Measurements from ENCODE around the gene SPRYD4. TPM values are rescaled to one million over a fixed set of nuclear protein-coding genes. Genes with fewer than 3 reads are reported as not detected.
"Not testable (repeated sequence)": the region's sequence is repeated elsewhere in the genome, so short reads cannot be mapped to it uniquely, and the experiment has no call there.

Gene SPRYD4
- total RNA-seq, 2 experiments from 2014 or later, result 3.4 to 3.7 TPM

- H3K27me3 Mint-ChIP-seq, result peaks cover 23% of the 10 kb centered on the region
- H3K4me1 Mint-ChIP-seq; H3K9me3 Mint-ChIP-seq (ENCODE audit: low read depth); H3K36me3 Mint-ChIP-seq; H3K27ac Mint-ChIP-seq; H3K4me3 Mint-ChIP-seq; DNase-seq; ATAC-seq: not testable (repeated sequence)
- CTCF ChIA-PET, result interaction anchor here (0.8 to 4.5 kb wide), 34 partner anchors 10 to 488 kb away, joined by 3 to 43 read pairs (median 5); partner anchors contain the start of gene PTGES3
These were observed 45.6 kb downstream of the SPRYD4 start for GRCh38 chr12:56514014-56514318.

- Mint-ChIP-seq H3K27ac (no peak overlapping the region), H3K4me1 (peaks cover 32% of the 10 kb centered on the region), H3K4me3 (no peak overlapping the region), H3K36me3 (no peaks in the 10 kb centered on the region), H3K9me3 (ENCODE audit: low read depth) (no peaks in the 10 kb centered on the region), H3K27me3 (peaks cover 4% of the 10 kb centered on the region)
- no peak for ATAC-seq
- no peak for DNase-seq
- CTCF ChIA-PET, result no interaction called here
These were observed 49.5 kb downstream of the SPRYD4 start for GRCh38 chr12:56517854-56518253.

GRCh38 chr12:56518570-56518969 lies 50.2 kb downstream of the SPRYD4 start:
- Mint-ChIP-seq H3K27ac (no peak overlapping the region), H3K9me3 (ENCODE audit: low read depth) (no peaks in the 10 kb centered on the region), H3K4me3 (no peak overlapping the region), H3K36me3 (no peaks in the 10 kb centered on the region), H3K4me1 (peaks cover 34% of the 10 kb centered on the region), H3K27me3 (peaks cover 4% of the 10 kb centered on the region)
- ATAC-seq, result no peak
- DNase-seq, result no peak
- CTCF ChIA-PET, result no interaction called here

GRCh38 chr12:56520048-56520447 lies 51.7 kb downstream of the SPRYD4 start:
- CTCF ChIA-PET, result interaction anchor here (2.1 to 3.2 kb wide), 2 partner anchors 53 to 69 kb away, joined by 14 to 16 read pairs; no protein-coding TSS in a partner anchor
- Mint-ChIP-seq H3K27me3 (no peaks in the 10 kb centered on the region), H3K4me1 (peaks cover 34% of the 10 kb centered on the region), H3K4me3 (no peak overlapping the region), H3K9me3 (ENCODE audit: low read depth) (no peaks in the 10 kb centered on the region), H3K36me3 (no peaks in the 10 kb centered on the region), H3K27ac (no peak overlapping the region)
- ATAC-seq, result no peak
- DNase-seq, result no peak

GRCh38 chr12:56520506-56520905 lies 52.1 kb downstream of the SPRYD4 start:
- Mint-ChIP-seq H3K36me3 (no peaks in the 10 kb centered on the region), H3K4me3 (no peak overlapping the region), H3K27ac (no peak overlapping the region), H3K4me1 (peaks cover 34% of the 10 kb centered on the region), H3K27me3 (no peaks in the 10 kb centered on the region), H3K9me3 (ENCODE audit: low read depth) (no peaks in the 10 kb centered on the region)
- no peak for ATAC-seq
- CTCF ChIA-PET, result interaction anchor here (1.1 to 3.2 kb wide), 3 partner anchors 53 to 69 kb away, joined by 4 to 16 read pairs (median 14); no protein-coding TSS in a partner anchor
- no peak for DNase-seq

- no peak for DNase-seq
- H3K4me3 Mint-ChIP-seq, result peak overlapping the region; percentile 77
- peaks cover 34% of the 10 kb centered on the region for H3K4me1 Mint-ChIP-seq
- no peaks in the 10 kb centered on the region for H3K27me3 Mint-ChIP-seq
- H3K9me3 Mint-ChIP-seq (ENCODE audit: low read depth), result no peaks in the 10 kb centered on the region
- H3K27ac Mint-ChIP-seq, result peak overlapping the region; percentile 77
- ATAC-seq, result peak; percentile 41
- CTCF ChIA-PET, result interaction anchor here (0.6 to 3.2 kb wide), 13 partner anchors 8 to 662 kb away, joined by 3 to 16 read pairs (median 5); no protein-coding TSS in a partner anchor
- no peaks in the 10 kb centered on the region for H3K36me3 Mint-ChIP-seq
These were observed 52.8 kb downstream of the SPRYD4 start for GRCh38 chr12:56521209-56521589.

GRCh38 chr12:56521590-56522371 lies 53.4 kb downstream of the SPRYD4 start, which contains the start of gene RBMS2:
RBMS2 (plus strand) TSS chr12:56521820; CDS start chr12:56522024, 204 bp downstream.
- Mint-ChIP-seq H3K27ac (peak within 1 kb of the TSS; percentile 77), H3K36me3 (no peaks in the 10 kb centered on the region), H3K9me3 (ENCODE audit: low read depth) (no peaks in the 10 kb centered on the region), H3K4me1 (peaks cover 34% of the 10 kb centered on the region), H3K27me3 (no peaks in the 10 kb centered on the region), H3K4me3 (peak within 1 kb of the TSS; percentile 77)
- CTCF ChIA-PET, result interaction anchor here (0.6 to 3.2 kb wide), 17 partner anchors 8 to 661 kb away, joined by 3 to 16 read pairs (median 5); partner anchors contain the start of genes ATP5F1B and CNPY2
- DNase-seq (peak; percentile 71), ATAC-seq (peak; percentile 93)

GRCh38 chr12:56522411-56523193 lies 54.2 kb downstream of the SPRYD4 start:
- DNase-seq (no peak), ATAC-seq (peak; percentile 28)
- H3K9me3 Mint-ChIP-seq (ENCODE audit: low read depth), result no peaks in the 10 kb centered on the region
- CTCF ChIA-PET, result interaction anchor here (0.8 to 3.2 kb wide), 13 partner anchors 9 to 206 kb away, joined by 3 to 14 read pairs (median 6); partner anchors contain the start of genes ATP5F1B and CNPY2
- H3K27me3 Mint-ChIP-seq, result no peaks in the 10 kb centered on the region
- H3K27ac Mint-ChIP-seq, result peak overlapping the region; percentile 77
- H3K4me1 Mint-ChIP-seq, result peaks cover 34% of the 10 kb centered on the region
- no peaks in the 10 kb centered on the region for H3K36me3 Mint-ChIP-seq
- peak overlapping the region; percentile 77 for H3K4me3 Mint-ChIP-seq

- no peak for DNase-seq
- Mint-ChIP-seq H3K4me1 (peaks cover 4% of the 10 kb centered on the region), H3K27ac (no peak overlapping the region), H3K36me3 (no peaks in the 10 kb centered on the region), H3K27me3 (no peaks in the 10 kb centered on the region), H3K4me3 (no peak overlapping the region), H3K9me3 (ENCODE audit: low read depth) (no peaks in the 10 kb centered on the region)
- CTCF ChIA-PET, result interaction anchor here (1.4 kb wide), 1 partner anchor 15 kb away, joined by 3 read pairs; no protein-coding TSS in a partner anchor
- ATAC-seq, result no peak
These were observed 60.5 kb downstream of the SPRYD4 start for GRCh38 chr12:56528846-56529245.

Other genes with a start within 250 kb of the SPRYD4 start
- 10 to 100 TPM; 28.2 to 34.2 TPM for gene RNF41, start 246.7 kb upstream of the SPRYD4 start, total RNA-seq
- gene NABP2, start 244.2 kb upstream of the SPRYD4 start, total RNA-seq, result 10 to 100 TPM; 62.8 to 80.6 TPM
- under 1 TPM; 0.87 to 0.96 TPM for gene SLC39A5, start 238.5 kb upstream of the SPRYD4 start, total RNA-seq
- 10 to 100 TPM; 66.9 to 68.3 TPM for gene ANKRD52, start 210.2 kb upstream of the SPRYD4 start, total RNA-seq
- gene COQ10A, start 201.6 kb upstream of the SPRYD4 start, total RNA-seq, result 10 to 100 TPM; 16.0 to 17.4 TPM
- 100 to 1,000 TPM; 174 to 242 TPM for gene CS, start 168.2 kb upstream of the SPRYD4 start, total RNA-seq
- 100 to 1,000 TPM; 110 to 161 TPM for gene CNPY2, start 152.6 kb upstream of the SPRYD4 start, total RNA-seq
- 10 to 100 TPM; 48.7 to 72.5 TPM for gene PAN2, start 134.6 kb upstream of the SPRYD4 start, total RNA-seq
- gene IL23A, start 129.7 kb upstream of the SPRYD4 start, total RNA-seq, result 10 to 100 TPM in 1 of 2 experiments, 1 to 10 TPM in 1; 2.9 to 12.4 TPM
- 100 to 1,000 TPM; 178 to 308 TPM for gene STAT2, start 108.5 kb upstream of the SPRYD4 start, total RNA-seq
- not detected for gene APOF, start 105.7 kb upstream of the SPRYD4 start, total RNA-seq
- 10 to 100 TPM; 64.1 to 65.8 TPM for gene TIMELESS, start 19.2 kb upstream of the SPRYD4 start, total RNA-seq
- not detected for gene MIP, start 13.9 kb upstream of the SPRYD4 start, total RNA-seq
- 1 to 10 TPM; 1.1 to 1.4 TPM for gene GLS2, start 19.6 kb downstream of the SPRYD4 start, total RNA-seq
- gene RBMS2, start 53.2 kb downstream of the SPRYD4 start, total RNA-seq, result 1 to 10 TPM; 9.3 to 10.0 TPM
- gene BAZ2A, start 161.7 kb downstream of the SPRYD4 start, total RNA-seq, result 100 to 1,000 TPM; 110 to 113 TPM
- gene ATP5F1B, start 177.4 kb downstream of the SPRYD4 start, total RNA-seq, result 100 to 1,000 TPM; 583 to 726 TPM
- 100 to 1,000 TPM; 241 to 268 TPM for gene PTGES3, start 219.7 kb downstream of the SPRYD4 start, total RNA-seq